ENCODE measurements around the gene FBLIM1. TPM values are rescaled to one million over a fixed set of nuclear protein-coding genes. Genes with fewer than 3 reads are reported as not detected.
A peak's percentile ranks its signal among the peaks of the same experiment; 100 is the strongest.

FBLIM1 gene
- total RNA-seq, 1 experiment from 2014 or later = not detected

- Histone ChIP-seq H3K27ac (ENCODE audit: low read length) (no peak overlapping the region), H3K9ac (ENCODE audit: low read length) (no peak overlapping the region), H2AFZ (ENCODE audit: low read length) (no peak overlapping the region), H3K4me3 (ENCODE audit: low read length) (no peak overlapping the region), H3K4me1 (ENCODE audit: low read length) (no peaks in the 10 kb centered on the region), H3K4me2 (ENCODE audit: low read depth, low read length, poor library complexity, severe bottlenecking) (no peak overlapping the region), H3K79me2 (ENCODE audit: low read length) (no peaks in the 10 kb centered on the region), H3K27me3 (ENCODE audit: low read length) (no peaks in the 10 kb centered on the region), H3K9me3 (ENCODE audit: low read length) (no peaks in the 10 kb centered on the region), H3K9me2 (replicated peaks; ENCODE audit: insufficient read depth, low read length) (no peaks in the 10 kb centered on the region), H3K36me3 (ENCODE audit: insufficient read depth, low read length) (no peaks in the 10 kb centered on the region), H4K20me1 (ENCODE audit: insufficient read depth, low read depth, low read length) (no peaks in the 10 kb centered on the region)
- no peak for DNase-seq
Measured at GRCh38 chr1:15733726-15734226, 24.8 kb upstream of the FBLIM1 start.

GRCh38 chr1:15734296-15734695, 24.3 kb upstream of the FBLIM1 start:
- DNase-seq = no peak

GRCh38 chr1:15734901-15735300, 23.7 kb upstream of the FBLIM1 start:
- H4K20me1 ChIP-seq (ENCODE audit: insufficient read depth, low read depth, low read length) = no peaks in the 10 kb centered on the region
- H3K9me2 ChIP-seq (replicated peaks; ENCODE audit: insufficient read depth, low read length) = no peaks in the 10 kb centered on the region
- no peak overlapping the region for H3K9ac ChIP-seq (ENCODE audit: low read length)
- no peak overlapping the region for H3K4me3 ChIP-seq (ENCODE audit: low read length)
- no peaks in the 10 kb centered on the region for H3K9me3 ChIP-seq (ENCODE audit: low read length)
- H2AFZ ChIP-seq (ENCODE audit: low read length) = no peak overlapping the region
- H3K79me2 ChIP-seq (ENCODE audit: low read length) = no peaks in the 10 kb centered on the region
- H3K4me1 ChIP-seq (ENCODE audit: low read length) = no peaks in the 10 kb centered on the region
- H3K27ac ChIP-seq (ENCODE audit: low read length) = no peak overlapping the region
- DNase-seq = no peak
- H3K4me2 ChIP-seq (ENCODE audit: low read depth, low read length, poor library complexity, severe bottlenecking) = no peak overlapping the region
- H3K27me3 ChIP-seq (ENCODE audit: low read length) = no peaks in the 10 kb centered on the region
- no peaks in the 10 kb centered on the region for H3K36me3 ChIP-seq (ENCODE audit: insufficient read depth, low read length)

More at GRCh38 chr1:15734296-15734695, 24.3 kb upstream of the FBLIM1 start:
- Histone ChIP-seq H3K4me3 (ENCODE audit: low read length) (no peak overlapping the region), H3K79me2 (ENCODE audit: low read length) (no peaks in the 10 kb centered on the region), H2AFZ (ENCODE audit: low read length) (no peak overlapping the region), H4K20me1 (ENCODE audit: insufficient read depth, low read depth, low read length) (no peaks in the 10 kb centered on the region), H3K9me2 (replicated peaks; ENCODE audit: insufficient read depth, low read length) (no peaks in the 10 kb centered on the region), H3K9ac (ENCODE audit: low read length) (no peak overlapping the region), H3K36me3 (ENCODE audit: insufficient read depth, low read length) (no peaks in the 10 kb centered on the region), H3K9me3 (ENCODE audit: low read length) (no peaks in the 10 kb centered on the region), H3K4me1 (ENCODE audit: low read length) (no peaks in the 10 kb centered on the region), H3K27ac (ENCODE audit: low read length) (no peak overlapping the region), H3K27me3 (ENCODE audit: low read length) (no peaks in the 10 kb centered on the region), H3K4me2 (ENCODE audit: low read depth, low read length, poor library complexity, severe bottlenecking) (no peak overlapping the region)

- DNase-seq = peak; percentile 54
- no peaks in the 10 kb centered on the region for H3K79me2 ChIP-seq (ENCODE audit: low read length)
- H3K4me1 ChIP-seq (ENCODE audit: low read length) = no peaks in the 10 kb centered on the region
- H3K36me3 ChIP-seq (ENCODE audit: insufficient read depth, low read length) = no peaks in the 10 kb centered on the region
- no peak overlapping the region for H2AFZ ChIP-seq (ENCODE audit: low read length)
- H3K27me3 ChIP-seq (ENCODE audit: low read length) = no peaks in the 10 kb centered on the region
- H4K20me1 ChIP-seq (ENCODE audit: insufficient read depth, low read depth, low read length) = no peaks in the 10 kb centered on the region
- H3K9me2 ChIP-seq (replicated peaks; ENCODE audit: insufficient read depth, low read length) = no peaks in the 10 kb centered on the region
- H3K27ac ChIP-seq (ENCODE audit: low read length) = no peak overlapping the region
- no peak overlapping the region for H3K9ac ChIP-seq (ENCODE audit: low read length)
- H3K4me2 ChIP-seq (ENCODE audit: low read depth, low read length, poor library complexity, severe bottlenecking) = no peak overlapping the region
- H3K4me3 ChIP-seq (ENCODE audit: low read length) = no peak overlapping the region
- no peaks in the 10 kb centered on the region for H3K9me3 ChIP-seq (ENCODE audit: low read length)
Measured at GRCh38 chr1:15735304-15736037, 23.1 kb upstream of the FBLIM1 start.

- H4K20me1 ChIP-seq (ENCODE audit: insufficient read depth, low read depth, low read length) = no peaks in the 10 kb centered on the region
- no peak for DNase-seq
- H3K4me2 ChIP-seq (ENCODE audit: low read depth, low read length, poor library complexity, severe bottlenecking) = no peak within 1 kb of the TSS
- H3K9me2 ChIP-seq (replicated peaks; ENCODE audit: insufficient read depth, low read length) = no peaks in the 10 kb centered on the region
- no peak within 1 kb of the TSS for H3K4me3 ChIP-seq (ENCODE audit: low read length)
- no peaks in the 10 kb centered on the region for H3K36me3 ChIP-seq (ENCODE audit: insufficient read depth, low read length)
- no peak within 1 kb of the TSS for H2AFZ ChIP-seq (ENCODE audit: low read length)
- no peaks in the 10 kb centered on the region for H3K4me1 ChIP-seq (ENCODE audit: low read length)
- no peaks in the 10 kb centered on the region for H3K9me3 ChIP-seq (ENCODE audit: low read length)
- H3K79me2 ChIP-seq (ENCODE audit: low read length) = no peaks in the 10 kb centered on the region
- no peak within 1 kb of the TSS for H3K27ac ChIP-seq (ENCODE audit: low read length)
- no peak within 1 kb of the TSS for H3K9ac ChIP-seq (ENCODE audit: low read length)
- no peaks in the 10 kb centered on the region for H3K27me3 ChIP-seq (ENCODE audit: low read length)
Measured at GRCh38 chr1:15736038-15736891, 22.3 kb upstream of the FBLIM1 start, which contains the start of gene SLC25A34. Gene SLC25A34, plus strand, starts transcription at chr1:15736258. Its CDS starts 228 bp downstream, at chr1:15736486.

DNA sequence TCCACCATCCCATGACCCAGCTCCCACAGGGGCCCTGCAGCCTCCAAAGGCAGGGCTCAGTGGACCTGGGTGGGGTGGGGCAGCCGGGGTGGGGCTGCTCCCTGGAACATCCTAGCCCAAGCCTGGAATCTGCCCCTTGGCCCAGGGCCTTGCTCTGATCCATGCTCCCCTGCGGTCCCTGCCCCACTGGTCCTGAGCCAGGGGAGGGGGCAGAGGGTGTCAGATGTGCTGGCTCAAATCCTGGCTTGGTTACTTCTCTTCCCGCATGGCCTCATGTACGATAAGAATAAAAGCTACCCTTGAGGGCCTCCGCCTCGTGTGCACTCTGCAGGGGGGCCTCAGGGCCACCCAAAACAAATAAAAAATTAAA, 21.7 kb upstream of the FBLIM1 start:
- Histone ChIP-seq H3K9me2 (replicated peaks; ENCODE audit: insufficient read depth, low read length) (no peaks in the 10 kb centered on the region), H3K4me1 (ENCODE audit: low read length) (no peaks in the 10 kb centered on the region), H3K9ac (ENCODE audit: low read length) (no peak overlapping the region), H2AFZ (ENCODE audit: low read length) (no peak overlapping the region), H3K4me2 (ENCODE audit: low read depth, low read length, poor library complexity, severe bottlenecking) (no peak overlapping the region), H3K27ac (ENCODE audit: low read length) (no peak overlapping the region), H3K9me3 (ENCODE audit: low read length) (no peaks in the 10 kb centered on the region), H3K36me3 (ENCODE audit: insufficient read depth, low read length) (no peaks in the 10 kb centered on the region), H3K4me3 (ENCODE audit: low read length) (no peak overlapping the region), H4K20me1 (ENCODE audit: insufficient read depth, low read depth, low read length) (no peaks in the 10 kb centered on the region), H3K27me3 (ENCODE audit: low read length) (no peaks in the 10 kb centered on the region), H3K79me2 (ENCODE audit: low read length) (no peaks in the 10 kb centered on the region)
- DNase-seq = no peak

DNA sequence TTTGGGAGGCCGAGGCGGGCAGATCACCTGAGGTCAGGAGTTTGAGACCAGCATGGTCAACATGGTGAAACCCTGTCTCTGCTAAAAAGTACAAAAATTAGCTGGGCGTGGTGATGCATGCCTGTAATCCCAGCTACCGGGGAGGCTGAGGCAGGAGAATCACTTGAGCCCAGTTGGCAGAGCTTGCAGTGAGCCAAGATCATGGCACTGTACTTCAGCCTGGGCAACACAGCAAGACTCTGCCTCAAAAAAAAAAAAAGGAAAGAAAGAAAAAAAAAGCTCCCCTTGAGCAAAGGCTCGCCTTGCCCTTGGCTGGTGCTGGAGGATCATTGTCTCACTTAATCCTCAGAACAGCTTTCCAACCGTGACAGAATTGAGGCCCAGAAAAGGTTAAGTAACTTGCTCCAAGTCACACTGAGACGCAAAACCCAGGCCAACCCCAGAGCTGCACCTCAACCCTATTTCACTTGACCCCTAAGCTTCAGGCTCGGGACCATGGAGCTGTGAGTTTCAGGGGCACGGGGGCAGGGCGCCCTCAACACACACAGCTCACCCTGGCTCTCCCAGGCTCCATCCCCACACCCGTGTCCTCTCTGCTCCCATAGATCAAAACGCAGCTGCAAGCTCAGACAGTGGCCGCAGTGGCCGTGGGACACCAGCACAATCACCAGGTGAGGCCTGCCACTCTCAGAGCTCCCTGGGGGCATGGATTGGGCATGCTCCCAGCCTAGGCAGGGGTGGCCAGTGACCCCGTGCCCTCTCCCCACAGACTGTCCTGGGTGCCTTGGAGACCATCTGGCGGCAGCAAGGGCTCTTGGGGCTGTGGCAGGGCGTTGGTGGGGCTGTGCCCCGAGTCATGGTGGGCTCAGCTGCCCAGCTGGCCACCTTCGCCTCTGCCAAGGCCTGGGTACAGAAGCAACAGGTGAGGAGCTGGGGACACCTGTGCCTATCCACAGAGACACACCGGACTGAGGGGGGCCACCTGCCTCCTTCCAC, 21.0 kb upstream of the FBLIM1 start:
- Histone ChIP-seq H3K9me3 (ENCODE audit: low read length) (no peaks in the 10 kb centered on the region), H3K9me2 (replicated peaks; ENCODE audit: insufficient read depth, low read length) (no peaks in the 10 kb centered on the region), H2AFZ (ENCODE audit: low read length) (no peak overlapping the region), H3K27me3 (ENCODE audit: low read length) (no peaks in the 10 kb centered on the region), H3K4me3 (ENCODE audit: low read length) (no peak overlapping the region), H3K9ac (ENCODE audit: low read length) (no peak overlapping the region), H3K4me2 (ENCODE audit: low read depth, low read length, poor library complexity, severe bottlenecking) (no peak overlapping the region), H3K4me1 (ENCODE audit: low read length) (no peaks in the 10 kb centered on the region), H3K36me3 (ENCODE audit: insufficient read depth, low read length) (no peaks in the 10 kb centered on the region), H4K20me1 (ENCODE audit: insufficient read depth, low read depth, low read length) (no peaks in the 10 kb centered on the region), H3K79me2 (ENCODE audit: low read length) (no peaks in the 10 kb centered on the region), H3K27ac (ENCODE audit: low read length) (no peak overlapping the region)
- no peak for DNase-seq
